ENCODE data around the gene OR1J2. TPM values are rescaled to one million over a fixed set of nuclear protein-coding genes. Genes with fewer than 3 reads are reported as not detected.

OR1J2 gene
- total and polyA plus RNA-seq, 12 donors: not detected

- no peak for DNase-seq
- H3K4me3 ChIP-seq: no peak overlapping the region
- H3K27ac ChIP-seq: no peak overlapping the region
- peaks cover 0 to 6% of the 10 kb centered on the region in 2 donors for H3K4me1 ChIP-seq (replicated peaks in 1 of 2)
- intact Hi-C loops (cut with DNase I): loop anchor here in 1 of 2 donors (10.0 kb wide), 1 partner anchor 338 kb away; the partner anchor contains the start of gene OR1K1
- 58 to 75% (median 59%) methylated on average over 3 of the region's 3 CpGs for WGBS, 4 donors
- no peak for TF ChIP-seq POLR2A (IDR thresholded peaks at IDR 0.05)
- no peak for TF ChIP-seq CTCF (IDR thresholded peaks at IDR 0.05)
- H3K36me3 ChIP-seq (replicated peaks in 1 of 2): no peaks in the 10 kb centered on the region
- no peaks in the 10 kb centered on the region for H3K9me3 ChIP-seq (replicated peaks in 1 of 3)
- peaks cover 2% of the 10 kb centered on the region for H3K27me3 ChIP-seq
Observed at GRCh38 chr9:122466456-122466855, 44.1 kb upstream of the OR1J2 start.

DNA sequence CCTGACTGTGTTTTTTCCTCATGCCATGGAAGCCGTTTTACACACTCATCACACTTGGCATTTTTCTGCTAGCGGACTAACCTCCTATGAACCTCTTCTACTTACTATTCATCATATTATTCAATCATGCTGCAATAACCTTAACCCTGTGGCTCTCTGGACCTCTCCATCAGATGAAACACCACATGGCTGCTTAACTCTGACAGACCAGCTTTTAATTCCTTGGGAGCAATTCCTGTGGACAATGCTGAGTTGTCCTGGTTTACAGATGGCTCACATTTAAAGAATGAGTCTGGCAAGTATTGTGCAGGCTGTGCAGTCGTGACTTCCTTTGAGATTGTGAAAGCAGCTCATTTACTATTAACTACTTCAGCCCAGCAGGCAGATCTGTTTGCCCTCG lies 41.9 kb upstream of the OR1J2 start:
- no peaks in the 10 kb centered on the region for H3K36me3 ChIP-seq (replicated peaks in 1 of 2)
- H3K4me1 ChIP-seq (replicated peaks in 1 of 2): peaks cover 0 to 6% of the 10 kb centered on the region in 2 donors
- no peak for TF ChIP-seq CTCF (IDR thresholded peaks at IDR 0.05)
- TF ChIP-seq POLR2A (IDR thresholded peaks at IDR 0.05): no peak
- H3K27ac ChIP-seq: no peak overlapping the region
- intact Hi-C loops (cut with DNase I): loop anchor here in 1 of 2 donors (10.0 kb wide), 1 partner anchor 336 kb away; the partner anchor contains the start of gene OR1K1
- H3K27me3 ChIP-seq: peaks cover 9% of the 10 kb centered on the region
- WGBS, 4 donors: 44 to 55% (median 45%) methylated on average over 4 of the region's 4 CpGs
- H3K4me3 ChIP-seq: no peak overlapping the region
- no peak for DNase-seq
- H3K9me3 ChIP-seq (replicated peaks in 1 of 3): no peaks in the 10 kb centered on the region

- TF ChIP-seq CTCF (IDR thresholded peaks at IDR 0.05): no peak
- TF ChIP-seq POLR2A (IDR thresholded peaks at IDR 0.05): no peak
- Histone ChIP-seq H3K36me3 (replicated peaks in 1 of 2) (no peaks in the 10 kb centered on the region), H3K27me3 (peaks cover 15% of the 10 kb centered on the region), H3K9me3 (replicated peaks in 1 of 3) (no peaks in the 10 kb centered on the region), H3K27ac (no peak overlapping the region), H3K4me3 (no peak overlapping the region), H3K4me1 (replicated peaks in 1 of 2) (no peaks in the 10 kb centered on the region)
- WGBS, 4 donors: 62 to 69% (median 64%) methylated on average over 3 of the region's 3 CpGs
- intact Hi-C loops (cut with DNase I): no loop called here
- no peak for DNase-seq
Observed at GRCh38 chr9:122474561-122474960, 36.0 kb upstream of the OR1J2 start.

- WGBS, 4 donors: 45 to 57% (median 47%) methylated on average over 2 of the region's 2 CpGs
- intact Hi-C loops (cut with DNase I): no loop called here
- Histone ChIP-seq H3K4me1 (replicated peaks in 1 of 2) (no peaks in the 10 kb centered on the region), H3K27ac (no peak overlapping the region), H3K4me3 (no peak overlapping the region), H3K9me3 (replicated peaks in 1 of 3) (no peaks in the 10 kb centered on the region), H3K27me3 (peaks cover 21% of the 10 kb centered on the region), H3K36me3 (replicated peaks in 1 of 2) (no peaks in the 10 kb centered on the region)
- DNase-seq: no peak
- TF ChIP-seq POLR2A (IDR thresholded peaks at IDR 0.05) (no peak), CTCF (IDR thresholded peaks at IDR 0.05) (no peak)
Observed at GRCh38 chr9:122475717-122476116, 34.9 kb upstream of the OR1J2 start.
